Calu3 (cell line): Measurements from ENCODE around the gene TCP1. TPM values are rescaled to one million over a fixed set of nuclear protein-coding genes. Genes with fewer than 3 reads are reported as not detected.
"Not testable (repeated sequence)": the region's sequence is repeated elsewhere in the genome, so short reads cannot be mapped to it uniquely, and the experiment has no call there.

Source experiments
- BruUV-seq: library from RNA; stranded (reverse); fragments of 400-500 nt; replicated peaks from 2 replicates; lab custom pipeline; 2021; lab: Mats Ljungman, UMichigan
- CTCF ChIA-PET: fragments of 300-600 bp; sonication (Branson Sonifier 250); formaldehyde crosslinking; loops from one replicate; lab custom pipeline; 2022; ENCODE audit warnings: antibody characterized with exemption; lab: Charles Lee
- DNase-seq: peaks from one replicate; pipeline ENCODE4 v3.0.0; 2022
- H3K27ac Mint-ChIP-seq: one replicate; pipeline ENCODE4 v1.8.0; 2022; ENCODE audit warnings: mixed read lengths; ENCODE audit not compliant: unreplicated experiment
- H3K27me3 Mint-ChIP-seq: one replicate; pipeline ENCODE4 v1.8.0; 2022; ENCODE audit warnings: mixed read lengths; ENCODE audit not compliant: unreplicated experiment
- H3K36me3 Mint-ChIP-seq: one replicate; pipeline ENCODE4 v1.8.0; 2022; ENCODE audit warnings: mild to moderate bottlenecking, moderate library complexity, mixed read lengths; ENCODE audit not compliant: insufficient read depth, unreplicated experiment
- H3K4me1 Mint-ChIP-seq: one replicate; pipeline ENCODE4 v1.8.0; 2022; ENCODE audit warnings: mild to moderate bottlenecking, low read depth, mixed read lengths; ENCODE audit not compliant: unreplicated experiment
- H3K4me3 Mint-ChIP-seq: one replicate; pipeline ENCODE4 v1.8.0; 2022; ENCODE audit warnings: mild to moderate bottlenecking, low read depth, moderate library complexity, mixed read lengths; ENCODE audit not compliant: unreplicated experiment
- H3K9me3 Mint-ChIP-seq: one replicate; pipeline ENCODE4 v1.8.0; 2022; ENCODE audit warnings: low read depth, mixed read lengths; ENCODE audit not compliant: unreplicated experiment
- CTCF ChIP-seq: fragments of 200-600 bp; IDR thresholded peaks from one replicate; pipeline ENCODE4 v1.8.0; 2022; ENCODE audit warnings: antibody characterized with exemption; ENCODE audit not compliant: unreplicated experiment
- intact Hi-C: fragments of 100-400 bp; cut with micrococcal nuclease; formaldehyde crosslinking; loops from one replicate; pipeline ENCODE4 v1.10.0; 2022; ENCODE audit not compliant: unreplicated experiment
- total RNA-seq: library from RNA; stranded (reverse); gene quantifications from 2 replicates; pipeline ENCODE4 v1.2.3, GENCODE V29; 2022

Gene TCP1
- total RNA-seq, 1 experiment from 2014 or later, result 357 TPM

GRCh38 chr6:159801935-159802334 is 12.5 kb upstream of the TCP1 start:
- H3K27ac Mint-ChIP-seq, result no peak overlapping the region
- CTCF ChIA-PET, result no interaction called here
- BruUV-seq, result no TSS peak
- peaks cover 33% of the 10 kb centered on the region for H3K36me3 Mint-ChIP-seq
- no peaks in the 10 kb centered on the region for H3K9me3 Mint-ChIP-seq
- no peaks in the 10 kb centered on the region for H3K27me3 Mint-ChIP-seq
- H3K4me3 Mint-ChIP-seq, result no peak overlapping the region
- DNase-seq, result no peak
- peaks cover 22% of the 10 kb centered on the region for H3K4me1 Mint-ChIP-seq
- intact Hi-C loops, result no loop called here
- TF ChIP-seq CTCF, result no peak

- TF ChIP-seq CTCF, result no peak
- CTCF ChIA-PET, result no interaction called here
Observed at GRCh38 chr6:159800141-159800865, 10.9 kb upstream of the TCP1 start, which contains the start of gene PNLDC1. Gene PNLDC1, plus strand, starts transcription at chr6:159800276. Its CDS starts 32 bp downstream, at chr6:159800308.

GRCh38 chr6:159797554-159797953 is 8.2 kb upstream of the TCP1 start:
- peaks cover 51% of the 10 kb centered on the region for H3K36me3 Mint-ChIP-seq
- DNase-seq, result no peak
- CTCF ChIA-PET, result no interaction called here
- no peak overlapping the region for H3K4me3 Mint-ChIP-seq
- no peaks in the 10 kb centered on the region for H3K27me3 Mint-ChIP-seq
- intact Hi-C loops, result no loop called here
- no peak overlapping the region for H3K27ac Mint-ChIP-seq
- peaks cover 11% of the 10 kb centered on the region for H3K4me1 Mint-ChIP-seq
- BruUV-seq, result no TSS peak
- TF ChIP-seq CTCF, result no peak
- no peaks in the 10 kb centered on the region for H3K9me3 Mint-ChIP-seq

More at GRCh38 chr6:159800141-159800865, 10.9 kb upstream of the TCP1 start, which contains the start of gene PNLDC1:
- H3K4me3 Mint-ChIP-seq, result no peak within 1 kb of the TSS
- BruUV-seq, result no TSS peak
- no peak within 1 kb of the TSS for H3K27ac Mint-ChIP-seq
- peaks cover 10% of the 10 kb centered on the region for H3K4me1 Mint-ChIP-seq
- DNase-seq, result no peak
- H3K9me3 Mint-ChIP-seq, result no peaks in the 10 kb centered on the region
- intact Hi-C loops, result no loop called here
- H3K36me3 Mint-ChIP-seq, result peaks cover 31% of the 10 kb centered on the region
- H3K27me3 Mint-ChIP-seq, result no peaks in the 10 kb centered on the region

GRCh38 chr6:159794976-159795375 is 5.6 kb upstream of the TCP1 start:
- BruUV-seq, H3K27ac Mint-ChIP-seq, H3K4me3 Mint-ChIP-seq, intact Hi-C loops, CTCF ChIA-PET, DNase-seq, H3K27me3 Mint-ChIP-seq, H3K9me3 Mint-ChIP-seq: not testable (repeated sequence)
- H3K4me1 Mint-ChIP-seq, result peaks cover 30% of the 10 kb centered on the region
- peaks cover 75% of the 10 kb centered on the region for H3K36me3 Mint-ChIP-seq
